SK-N-DZ (cell line): ENCODE data around the gene KIF1B.
A peak's percentile ranks its signal among the peaks of the same experiment; 100 is the strongest.
"Not testable (repeated sequence)": the region's sequence is repeated elsewhere in the genome, so short reads cannot be mapped to it uniquely, and the experiment has no call there.

Source experiments
- DNase-seq: peaks from one replicate; pipeline ENCODE4 v3.0.0-alpha.2; 2015; ENCODE audit warnings: low spot score

The KIF1B gene

DNA sequence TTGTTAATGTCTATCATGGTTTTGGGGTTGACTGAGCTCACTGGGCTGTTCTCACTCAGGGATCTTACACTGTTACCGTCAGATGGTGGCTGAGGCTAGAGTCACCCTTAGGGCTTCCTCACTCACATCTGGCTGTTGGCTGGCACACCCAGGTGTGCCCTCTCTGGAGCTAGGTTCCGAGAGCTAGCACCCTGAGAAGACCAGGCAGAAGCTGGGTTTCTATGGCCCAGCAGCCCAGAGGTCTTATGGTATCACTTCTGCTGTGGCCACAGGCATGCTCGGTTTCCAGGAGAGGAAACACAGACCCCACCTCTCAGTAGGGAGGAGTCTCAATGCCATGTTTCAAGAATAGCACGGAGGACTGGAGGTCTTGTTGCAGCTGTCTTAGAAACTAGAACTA lies 20.7 kb upstream of the KIF1B start:
- DNase-seq: no peak

DNA sequence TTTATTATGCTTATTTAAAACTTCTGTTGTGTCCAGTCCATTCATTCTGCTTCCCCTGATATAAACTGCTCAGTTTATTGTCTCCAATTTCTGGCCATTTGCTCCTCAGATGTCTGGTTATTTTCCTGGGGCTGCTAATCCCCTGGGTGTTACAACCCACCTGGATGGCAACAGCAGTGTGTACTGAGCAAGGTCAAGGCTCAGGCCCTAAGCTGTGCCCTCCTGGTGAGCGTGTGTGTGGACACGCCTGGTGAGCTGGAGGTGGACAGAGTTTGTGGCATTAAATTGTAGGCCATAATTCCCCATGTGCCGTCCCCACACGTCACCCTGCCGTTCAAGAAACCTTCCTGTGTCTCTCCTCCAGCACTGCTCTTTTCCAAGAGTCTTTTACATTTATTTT lies 18.1 kb upstream of the KIF1B start:
- no peak for DNase-seq

DNA sequence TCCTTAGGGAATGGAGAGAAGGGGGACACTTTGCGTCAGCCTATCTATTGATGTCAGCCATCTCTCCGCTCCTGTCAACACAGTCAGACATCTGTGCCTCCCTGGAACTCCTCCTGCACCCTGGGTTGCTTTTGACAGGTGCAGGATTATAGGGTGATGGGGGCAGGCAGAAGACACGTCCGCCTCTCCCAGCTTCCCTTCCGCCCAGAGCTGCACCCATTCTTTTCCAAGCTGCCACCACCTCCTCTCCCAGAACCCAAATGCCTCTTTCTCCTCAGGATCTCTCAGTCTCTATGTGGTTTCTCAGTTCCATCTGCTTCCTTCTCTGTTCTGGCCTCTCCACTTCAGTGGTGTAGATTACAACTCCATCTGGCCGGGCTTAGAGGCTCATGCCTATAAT lies 17.1 kb upstream of the KIF1B start:
- DNase-seq: no peak

DNA sequence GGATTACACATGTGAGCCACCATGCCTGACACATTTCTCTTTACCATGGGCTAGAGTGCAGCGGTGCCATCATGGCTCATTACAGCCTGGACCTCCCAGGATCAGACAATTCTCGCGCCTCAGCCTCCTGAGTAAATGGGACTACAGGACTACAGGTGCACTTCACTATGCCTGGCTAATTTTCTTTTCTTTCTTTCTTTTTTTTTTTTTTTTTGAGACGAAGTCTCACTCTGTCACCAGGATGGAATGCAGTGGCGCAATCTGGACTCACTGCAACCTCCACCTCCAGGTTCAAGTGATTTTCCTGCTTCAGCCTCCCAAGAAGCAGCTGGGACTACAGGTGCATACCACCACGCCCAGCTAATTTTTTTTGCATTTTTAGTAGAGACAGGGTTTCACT lies 14.8 kb upstream of the KIF1B start:
- DNase-seq: no peak

DNA sequence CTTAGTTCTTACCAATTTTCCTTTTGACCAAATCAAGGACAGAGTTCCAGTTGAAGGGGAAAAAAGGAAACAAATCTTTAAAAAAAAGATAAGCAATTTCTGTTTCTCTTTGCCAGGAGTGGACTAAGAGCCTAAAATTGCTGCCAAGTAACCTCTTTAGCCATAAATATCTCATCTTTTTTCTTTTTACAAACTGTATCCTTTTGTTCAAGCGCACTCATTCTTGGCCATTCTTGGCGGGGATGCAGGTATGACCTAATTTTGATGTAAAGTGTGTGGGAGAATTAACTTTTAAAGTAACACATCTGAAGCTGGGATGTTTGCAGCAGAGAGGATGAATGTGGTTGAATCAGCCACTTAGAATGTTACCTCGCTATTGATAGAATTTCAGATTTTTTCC lies 13.4 kb upstream of the KIF1B start:
- DNase-seq: no peak

DNA sequence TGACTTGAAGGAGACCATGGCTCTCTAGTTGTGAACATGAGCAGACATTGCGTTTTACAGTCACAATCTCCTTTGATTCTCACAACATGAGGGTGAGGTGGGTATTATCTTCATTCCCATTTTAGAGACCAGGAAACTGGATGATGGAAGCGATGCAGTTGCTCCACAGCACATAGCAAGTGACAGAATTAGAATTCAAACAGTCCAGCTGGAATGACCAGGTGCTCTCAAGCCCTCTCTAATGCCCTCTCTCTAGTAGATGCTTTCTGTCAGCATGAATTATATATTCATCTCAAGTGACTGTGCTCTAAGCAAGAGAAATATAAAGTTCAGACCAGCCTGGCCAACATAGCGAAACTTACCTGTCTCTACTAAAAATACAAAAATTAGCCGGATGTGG lies 9.8 kb upstream of the KIF1B start:
- DNase-seq: no peak

DNA sequence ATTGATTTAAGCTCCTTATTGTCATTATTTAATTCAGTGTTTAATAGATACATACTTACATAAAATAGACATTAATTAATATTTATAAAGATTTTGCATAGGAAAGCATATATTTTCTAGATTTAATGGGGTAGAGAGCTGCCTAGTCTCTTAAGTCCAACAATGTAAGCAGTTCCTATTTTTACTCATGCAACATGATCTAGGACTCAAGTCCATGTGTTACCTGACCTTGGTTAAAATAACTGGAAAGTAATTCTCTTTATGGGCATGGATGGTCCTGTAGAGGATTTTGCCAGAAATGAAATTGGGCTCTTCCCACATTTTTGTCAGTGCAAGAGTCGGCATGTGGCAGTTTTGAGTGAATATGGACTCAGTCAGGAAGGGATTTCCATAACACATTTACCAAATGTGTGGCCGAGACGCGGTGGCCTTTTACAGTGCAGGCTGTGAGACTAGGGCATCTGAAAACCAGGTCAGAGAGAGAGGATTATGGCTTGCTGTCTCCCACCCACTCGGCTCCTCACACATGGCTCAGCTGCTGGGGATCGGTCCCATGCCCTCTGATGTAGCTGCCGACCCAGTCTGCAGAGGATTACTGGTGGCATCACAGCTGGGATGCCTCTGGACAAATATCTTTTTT lies 6.2 kb upstream of the KIF1B start:
- DNase-seq: no peak

DNA sequence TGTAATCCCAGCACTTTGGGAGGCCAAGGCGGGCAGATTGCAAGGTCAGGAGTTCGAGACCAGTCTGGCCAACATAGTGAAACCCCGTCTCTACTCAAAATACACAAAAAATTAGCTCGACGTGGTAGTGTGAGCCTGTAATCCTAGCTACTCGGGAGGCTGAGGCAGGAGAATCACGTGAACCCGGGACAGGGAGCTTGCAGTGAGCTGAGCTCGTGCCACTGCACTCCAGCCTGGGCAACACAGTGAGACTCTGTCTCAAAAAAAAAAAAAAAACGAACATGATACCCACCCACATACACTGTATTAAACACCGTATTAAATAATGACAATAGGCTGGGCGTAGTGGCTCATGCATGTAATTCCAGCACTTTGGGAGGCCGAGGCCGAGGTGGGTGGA lies 5.2 kb upstream of the KIF1B start:
- DNase-seq: not testable (repeated sequence)

DNA sequence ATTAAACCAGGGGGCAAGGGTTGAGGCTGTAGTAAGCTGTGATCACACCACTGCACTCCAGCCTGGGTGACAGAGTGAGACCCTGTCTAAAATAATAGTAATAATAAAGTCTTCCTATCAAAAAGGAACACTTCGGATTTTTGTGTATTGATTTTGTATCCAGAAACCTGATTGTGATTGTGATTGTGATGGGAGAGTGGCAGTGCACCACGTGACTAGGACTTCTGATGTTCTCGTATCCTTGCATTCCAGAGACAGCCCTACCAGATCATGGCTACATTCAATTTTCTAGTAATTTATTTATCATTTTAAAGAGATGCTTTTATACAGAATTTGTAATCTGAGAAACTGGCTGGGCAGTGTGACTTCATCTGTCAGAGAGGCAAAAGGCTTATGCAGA lies 2.6 kb upstream of the KIF1B start:
- no peak for DNase-seq

DNA sequence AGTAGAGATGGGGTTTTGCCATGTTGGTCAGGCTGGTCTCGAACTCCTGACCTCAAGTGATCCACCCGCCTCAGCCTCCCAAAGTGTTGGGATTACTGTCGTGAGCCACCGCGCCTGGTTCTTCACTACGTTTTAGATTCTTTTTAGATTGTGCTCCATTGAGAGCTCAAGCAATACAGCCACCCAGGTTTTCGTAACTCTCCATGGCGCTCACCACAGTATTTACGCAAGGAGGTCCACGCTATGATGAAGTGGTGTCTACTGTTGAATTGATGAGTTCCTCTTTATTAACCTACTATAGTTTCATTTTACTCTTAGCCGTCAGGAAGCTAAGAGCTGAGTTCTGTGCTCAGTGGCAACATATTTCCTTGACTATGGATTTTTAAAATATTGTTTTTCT lies 1.8 kb upstream of the KIF1B start:
- no peak for DNase-seq

DNA sequence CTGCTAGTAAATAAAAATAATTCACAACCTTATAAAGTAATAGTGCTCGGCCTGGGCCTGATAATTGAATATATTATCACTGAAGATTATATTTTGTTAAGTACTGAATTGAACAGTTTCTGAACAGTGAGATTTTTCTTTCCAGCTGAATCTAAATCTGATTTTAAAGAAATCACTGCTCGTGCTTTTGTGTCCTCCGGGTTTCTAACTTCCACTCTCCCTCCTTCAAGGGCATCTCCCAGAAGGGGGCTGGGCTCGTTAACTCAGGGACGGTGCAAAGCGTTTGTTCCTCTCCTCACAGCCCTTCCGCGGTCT lies 823 bp upstream of the KIF1B start:
- no peak for DNase-seq

DNA sequence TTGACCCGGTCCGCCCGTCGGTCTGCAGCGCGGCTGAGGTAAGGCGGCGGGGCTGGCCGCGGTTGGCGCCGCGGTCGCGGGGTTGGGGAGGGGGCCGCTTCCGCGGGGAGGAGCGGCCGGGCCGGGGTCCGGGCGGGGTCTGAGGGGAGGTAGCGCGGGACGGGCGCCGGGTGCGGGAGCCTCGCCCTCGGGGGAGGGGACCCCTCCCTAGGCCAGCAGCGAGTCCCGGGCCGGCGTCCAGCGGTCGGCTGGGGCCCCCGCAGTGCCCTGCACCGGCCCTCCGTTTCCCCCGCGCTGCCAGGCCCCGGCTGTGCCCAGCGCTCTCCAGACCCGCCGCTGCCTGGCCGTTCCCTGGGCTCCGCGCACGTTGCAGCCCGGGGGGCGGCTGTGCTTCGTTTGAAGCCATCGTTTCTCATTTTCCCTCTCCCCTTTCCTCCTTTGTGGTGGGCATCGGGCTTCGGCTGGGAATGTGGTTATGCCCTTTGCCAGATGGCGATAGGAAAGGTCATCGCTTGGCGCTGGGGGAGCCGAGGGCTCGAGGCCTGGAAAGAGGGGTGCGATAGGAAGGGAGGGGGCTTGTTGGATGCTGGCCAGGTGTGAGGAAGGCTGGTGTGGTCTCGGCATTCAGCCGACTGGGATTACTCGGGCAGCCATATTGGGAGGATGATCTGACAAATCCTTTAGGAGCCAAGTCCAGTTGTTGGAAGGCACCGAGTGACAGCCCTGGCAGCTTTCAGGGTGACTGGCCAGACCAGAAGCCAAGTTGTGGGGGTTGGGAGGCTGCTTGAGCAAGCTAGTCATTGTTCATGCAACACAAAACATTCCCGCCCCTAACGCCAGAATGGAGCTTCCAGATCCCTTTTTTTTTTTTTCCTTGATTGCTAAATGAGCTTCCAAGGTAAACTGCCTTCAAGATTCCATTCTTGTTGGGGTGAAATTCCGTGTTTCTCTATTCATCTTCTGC lies 753 bp downstream of the KIF1B start:
- DNase-seq: peak; percentile 46

DNA sequence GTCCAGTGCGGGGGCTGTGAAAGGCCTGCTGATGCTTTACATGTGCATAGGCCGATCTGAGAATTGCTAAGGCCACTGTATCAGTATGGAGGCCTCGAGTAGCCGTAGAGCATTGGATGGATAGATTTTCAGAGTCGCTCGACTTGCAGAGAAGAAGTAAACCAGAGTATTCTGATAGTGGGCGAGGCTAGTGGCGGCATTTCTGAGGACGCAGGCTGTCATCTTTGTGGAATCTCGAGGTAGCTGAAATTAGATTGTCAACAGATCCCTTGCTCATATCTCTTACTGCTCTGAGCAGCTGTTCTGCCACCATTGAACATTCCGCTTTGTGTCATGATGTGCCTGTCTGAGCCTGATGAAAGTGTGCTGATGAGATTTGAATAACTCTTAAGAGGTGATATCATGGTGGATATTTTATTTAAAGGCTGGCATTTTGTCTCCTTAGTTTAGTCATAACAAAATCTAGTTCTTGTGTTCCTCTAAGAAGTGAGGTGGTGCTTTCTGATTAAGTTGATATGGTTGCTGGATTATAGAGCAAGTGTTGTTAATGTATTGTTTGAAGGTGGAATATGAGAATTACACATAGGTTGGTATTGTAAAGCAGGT lies 1.5 kb downstream of the KIF1B start:
- peak; percentile 52 for DNase-seq

DNA sequence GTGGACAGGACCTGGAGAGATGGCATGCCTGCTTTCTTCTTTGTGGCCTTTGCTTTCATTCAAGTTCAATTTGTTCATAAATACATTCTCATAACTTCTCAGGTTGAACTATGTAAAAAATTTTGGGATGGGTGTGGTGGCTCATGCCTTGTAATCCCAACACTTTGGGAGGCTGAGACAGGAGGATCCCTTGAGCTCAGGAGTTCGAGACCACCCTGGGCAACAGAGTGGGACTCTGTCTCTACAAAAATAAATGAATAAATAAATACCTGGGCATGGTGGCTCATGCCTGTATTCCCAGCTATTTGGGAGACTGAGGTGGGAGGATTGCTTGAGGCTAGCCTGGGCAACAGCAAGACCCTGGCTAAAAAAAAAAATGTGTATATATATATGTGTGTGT lies 2.1 kb downstream of the KIF1B start:
- no peak for DNase-seq

DNA sequence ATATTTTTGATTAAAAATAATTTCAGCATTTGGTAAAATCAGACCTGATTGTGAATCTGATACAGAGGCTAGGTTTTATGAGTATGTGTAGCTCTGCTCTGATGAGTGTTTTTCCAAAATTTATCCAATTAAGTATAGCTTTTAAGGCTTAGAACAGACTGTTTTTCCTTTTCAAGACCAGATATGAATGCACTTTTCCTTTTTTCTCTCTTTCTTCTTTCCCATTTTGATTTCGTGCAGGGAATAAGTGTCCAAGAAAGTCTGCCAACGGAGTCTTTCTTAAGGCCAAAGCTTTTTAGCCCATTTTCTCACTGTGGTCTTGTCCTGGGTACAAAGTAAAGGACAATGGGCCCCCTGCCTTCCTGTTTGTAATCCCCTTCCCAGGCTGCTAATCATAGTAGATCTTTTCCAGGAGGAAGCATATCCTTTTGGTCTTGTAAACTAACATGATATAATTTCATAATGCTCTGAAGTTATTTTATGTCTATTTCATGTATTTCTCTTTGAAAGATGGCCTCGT lies 2.9 kb downstream of the KIF1B start:
- no peak for DNase-seq

DNA sequence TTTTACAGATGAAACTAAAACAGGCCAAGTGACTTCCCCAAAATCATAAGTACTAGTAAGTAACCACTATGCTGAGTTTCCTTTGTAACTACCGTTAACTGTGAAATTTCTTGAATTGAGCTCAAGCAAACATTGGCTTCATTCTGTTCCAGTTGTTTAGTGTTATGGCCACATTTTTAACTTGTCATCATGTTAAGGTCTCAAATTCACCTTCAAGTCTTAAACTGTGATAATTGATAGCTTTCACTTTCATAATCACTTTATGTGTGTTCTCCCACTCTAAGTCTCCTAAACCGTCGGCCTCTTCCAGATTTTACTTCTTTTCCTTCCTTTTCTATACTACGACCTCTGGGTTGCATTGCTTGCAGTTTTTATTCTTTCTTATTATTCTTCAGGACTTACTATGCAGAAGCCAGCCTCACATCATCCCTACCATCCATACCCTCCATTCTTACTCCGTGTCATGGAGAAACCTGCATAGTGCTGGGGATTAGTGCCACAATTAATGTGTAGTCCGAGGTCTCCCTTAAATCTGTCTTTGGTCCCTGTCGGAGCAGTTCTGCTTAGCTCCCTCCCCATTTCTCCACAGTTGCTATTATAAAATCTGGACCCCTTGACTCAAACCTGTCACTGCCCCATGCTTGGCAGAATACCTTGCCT lies 5.8 kb downstream of the KIF1B start:
- DNase-seq: no peak

DNA sequence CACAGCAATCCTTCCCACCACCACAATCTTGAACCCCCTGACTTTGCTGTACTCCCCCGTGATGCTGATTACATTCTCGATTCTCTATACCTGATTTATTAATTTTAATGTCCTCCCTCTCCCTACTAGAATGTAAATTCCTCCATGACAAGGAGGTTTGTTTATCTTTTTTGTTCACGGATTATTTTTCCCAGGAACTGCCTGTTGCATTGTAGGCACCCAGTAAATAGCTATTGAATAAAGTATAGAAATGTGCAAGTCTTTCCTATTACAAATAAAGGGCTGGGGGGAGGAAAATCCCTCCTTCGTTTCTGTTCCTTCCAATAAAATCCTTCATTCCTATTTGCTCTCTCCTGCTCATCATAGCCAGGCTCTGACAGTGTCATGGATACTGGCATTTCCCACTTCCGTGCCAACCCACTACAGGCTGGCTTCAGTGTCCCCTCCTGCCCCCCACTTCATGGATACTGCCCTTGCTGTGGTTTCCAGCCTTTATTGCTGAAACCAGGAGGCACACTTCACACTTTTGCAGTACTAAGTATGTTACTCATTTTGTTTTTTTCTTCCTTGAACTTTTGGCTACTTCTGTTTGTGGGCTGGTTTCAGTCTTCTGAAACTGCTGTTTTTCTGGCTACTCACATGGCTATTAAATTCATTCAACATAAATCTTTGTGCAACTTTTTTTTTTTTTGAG lies 7.5 kb downstream of the KIF1B start:
- DNase-seq: no peak

DNA sequence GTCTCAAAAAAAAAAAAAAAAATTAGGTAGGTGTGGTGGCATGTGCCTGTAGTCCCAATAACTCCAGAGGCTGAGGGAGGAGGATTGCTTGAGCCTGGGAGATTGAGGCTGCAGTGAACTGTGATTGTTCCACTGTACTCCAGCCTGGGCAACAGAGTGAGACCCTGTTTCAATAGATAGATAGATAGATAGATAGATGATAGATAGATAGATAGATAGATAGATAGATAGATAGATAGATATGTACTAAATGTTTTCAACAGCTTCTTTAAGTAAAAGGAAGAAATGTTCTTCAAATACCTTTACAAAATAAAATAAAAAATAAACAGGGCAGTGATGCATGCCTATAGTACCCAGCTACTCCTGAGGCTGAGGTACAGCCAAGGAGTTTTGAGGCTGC lies 9.8 kb downstream of the KIF1B start:
- no peak for DNase-seq

DNA sequence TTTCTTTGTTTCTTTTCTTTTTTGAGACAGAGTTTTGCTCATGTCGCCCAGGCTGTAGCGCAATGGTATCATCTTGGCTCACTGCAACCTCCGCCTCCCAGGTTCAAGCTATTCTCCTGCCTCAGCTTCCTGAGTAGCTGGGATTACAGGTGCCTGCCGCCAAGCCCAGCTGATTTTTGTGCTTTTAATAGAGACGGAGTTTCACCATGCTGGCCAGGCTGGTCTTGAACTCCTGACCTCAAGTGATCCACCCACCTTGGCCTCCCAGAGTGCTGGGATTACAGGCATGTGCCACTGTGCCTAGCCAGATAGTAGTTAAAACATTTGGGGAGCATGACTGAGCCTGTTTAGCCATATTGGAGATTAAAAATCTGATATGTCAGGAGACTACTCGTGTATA lies 10.3 kb downstream of the KIF1B start:
- DNase-seq: not testable (repeated sequence)

DNA sequence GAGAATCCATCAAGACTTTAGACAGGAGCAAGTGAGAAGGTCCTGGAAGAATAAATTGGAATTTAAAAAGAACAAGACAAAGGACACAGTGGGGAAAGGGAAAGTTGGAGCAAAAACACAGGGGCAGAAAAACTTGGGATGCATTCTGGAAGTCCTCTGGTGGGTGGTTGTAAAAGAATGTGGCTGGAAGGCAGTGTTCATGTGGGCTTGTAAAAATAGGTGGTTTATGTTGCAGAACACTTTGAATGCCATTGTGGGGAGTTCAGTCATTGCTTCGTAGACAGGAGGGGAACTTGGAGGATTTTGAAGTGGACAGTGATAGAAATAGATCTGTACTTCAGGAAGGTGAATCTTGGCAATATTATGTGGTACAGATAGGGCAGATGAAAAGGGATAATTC lies 15.2 kb downstream of the KIF1B start:
- no peak for DNase-seq

DNA sequence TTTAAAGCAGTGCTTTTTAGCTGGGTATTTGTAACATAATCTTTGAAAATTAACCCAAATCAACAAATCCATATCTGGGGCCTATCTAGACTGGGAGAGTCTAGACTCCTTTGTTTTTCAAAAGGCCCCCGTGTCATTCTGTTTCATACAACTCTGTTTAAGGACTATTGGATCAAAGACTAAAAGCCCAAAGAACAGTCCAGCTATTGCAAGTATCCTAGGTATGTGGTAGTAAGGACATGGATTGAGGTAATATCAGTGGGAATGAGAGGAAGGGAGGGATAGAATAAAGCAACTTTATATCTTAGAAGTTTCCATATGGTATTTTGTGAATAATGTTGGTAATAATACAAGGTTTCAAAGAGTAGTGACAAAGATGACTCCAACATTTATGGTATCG lies 18.2 kb downstream of the KIF1B start:
- DNase-seq: no peak

DNA sequence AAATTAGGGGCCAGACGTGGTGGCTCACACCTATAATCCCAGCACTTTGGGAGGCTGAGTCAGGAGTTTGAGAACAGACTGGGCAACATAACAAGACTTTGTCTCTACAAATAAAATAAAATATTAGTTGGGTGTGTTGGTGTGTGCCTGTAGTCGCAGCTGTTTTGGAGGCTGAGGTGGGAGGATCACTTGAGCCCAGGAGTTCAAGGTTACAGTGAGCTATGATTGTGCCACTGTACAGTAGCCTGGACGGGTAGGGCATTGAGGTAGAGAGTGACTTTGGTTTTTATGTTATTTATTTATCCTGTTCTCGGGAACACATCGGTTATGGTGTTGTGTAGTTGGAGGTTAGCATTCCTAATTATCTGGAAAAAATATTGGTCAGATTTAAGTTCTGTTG lies 19.5 kb downstream of the KIF1B start:
- DNase-seq: no peak
